IMR-90 (cell line): ENCODE results near the gene CHST8.

Source experiments
- CEBPB ChIP-seq: IDR thresholded peaks from 2 replicates; pipeline ENCODE4 v1.6.1; 2012; ENCODE audit warnings: low read depth, low read length, improper control_type of control experiment
- CTCF ChIP-seq: conservative IDR thresholded peaks from 2 replicates; pipeline ENCODE4 v1.5.1; 2012; ENCODE audit warnings: mild to moderate bottlenecking, low read depth, low read length, improper control_type of control experiment
- POLR2A ChIP-seq: IDR thresholded peaks from 2 replicates; pipeline ENCODE4 v1.6.1; 2012; ENCODE audit warnings: mild to moderate bottlenecking, low read depth, low read length
- RAD21 ChIP-seq: IDR thresholded peaks from 2 replicates; pipeline ENCODE4 v1.6.1; 2012; ENCODE audit warnings: low read length, improper control_type of control experiment

DNA sequence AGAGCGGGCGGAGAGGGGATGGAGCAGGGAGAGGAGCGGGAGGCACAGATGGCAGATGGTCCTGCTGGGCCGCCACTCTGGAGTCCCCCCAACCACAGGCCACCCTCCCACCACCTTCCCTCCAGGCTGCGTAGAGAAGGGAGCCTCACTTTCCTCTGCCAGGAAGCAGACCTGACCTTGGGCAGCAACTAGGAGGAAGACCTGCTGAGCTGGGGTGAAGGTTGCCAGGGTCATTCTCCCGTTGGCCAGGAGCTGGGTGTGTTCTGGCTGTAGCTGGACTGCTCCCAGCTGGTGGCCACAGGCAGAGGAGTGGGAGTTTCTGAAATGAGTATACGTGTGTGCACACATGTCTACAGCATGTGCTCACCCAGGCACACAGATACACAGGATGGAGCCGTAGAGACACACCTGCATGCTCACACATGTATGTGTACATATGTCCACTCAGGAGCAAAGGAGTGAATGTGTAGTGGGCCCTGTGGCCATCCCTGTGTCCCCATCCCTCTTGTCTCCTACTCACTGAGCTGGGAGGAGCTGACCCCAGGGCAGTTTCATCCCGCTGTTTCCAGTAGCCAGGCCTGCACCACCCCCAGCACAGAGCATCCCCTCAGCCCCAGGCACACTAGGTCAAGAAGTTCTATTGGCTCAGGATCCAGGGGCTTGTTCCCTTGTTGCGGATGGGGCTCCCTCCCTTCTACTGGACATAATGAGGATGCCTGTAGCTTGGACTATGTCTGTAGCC, 53.0 kb downstream of the CHST8 start:
- TF ChIP-seq POLR2A (no peak), CTCF (no peak), RAD21 (no peak), CEBPB (no peak)
